ENCODE data around the gene KRT79.

The KRT79 gene

GRCh38 chr12:52837781-52838608 lies 3.9 kb upstream of the KRT79 start:
- Histone ChIP-seq H4K20me1 (ENCODE audit: insufficient read depth, low read length) (no peaks in the 10 kb centered on the region), H3K27me3 (ENCODE audit: insufficient read depth, low read length) (peaks cover 5% of the 10 kb centered on the region; the same call in 1 of the 2 replicates), H3K4me2 (ENCODE audit: low read length) (no peak overlapping the region), H2AFZ (ENCODE audit: low read length) (no peak overlapping the region), H3K9ac (ENCODE audit: low read length) (no peak overlapping the region), H3K9me3 (ENCODE audit: low read length) (no peaks in the 10 kb centered on the region), H3K36me3 (ENCODE audit: insufficient read depth, low read length) (no peaks in the 10 kb centered on the region), H3K27ac (ENCODE audit: low read depth, low read length, poor library complexity, severe bottlenecking) (no peak overlapping the region), H3K9me2 (ENCODE audit: low read depth, low read length) (no peaks in the 10 kb centered on the region), H3K79me2 (ENCODE audit: insufficient read depth, low read length) (no peaks in the 10 kb centered on the region), H3K4me3 (ENCODE audit: low read depth, low read length, poor library complexity, severe bottlenecking) (no peak overlapping the region), H3K4me1 (ENCODE audit: insufficient read depth, low read length, severe bottlenecking) (no peaks in the 10 kb centered on the region), H3F3A (ENCODE audit: insufficient read depth, low read length) (no peaks in the 10 kb centered on the region)
- TF ChIP-seq EZH2 (IDR thresholded peaks at IDR 0.05; ENCODE audit: borderline replicate concordance, low read length) (no peak), CTCF (IDR thresholded peaks at IDR 0.05; ENCODE audit: low read length) (no peak)

GRCh38 chr12:52837413-52837741 lies 3.3 kb upstream of the KRT79 start:
- no peak overlapping the region for H3K4me3 ChIP-seq (ENCODE audit: low read depth, low read length, poor library complexity, severe bottlenecking)
- peaks cover 5% of the 10 kb centered on the region; the same call in 1 of the 2 replicates for H3K27me3 ChIP-seq (ENCODE audit: insufficient read depth, low read length)
- no peaks in the 10 kb centered on the region for H4K20me1 ChIP-seq (ENCODE audit: insufficient read depth, low read length)
- no peaks in the 10 kb centered on the region for H3K4me1 ChIP-seq (ENCODE audit: insufficient read depth, low read length, severe bottlenecking)
- no peaks in the 10 kb centered on the region for H3K9me2 ChIP-seq (ENCODE audit: low read depth, low read length)
- no peak overlapping the region for H3K4me2 ChIP-seq (ENCODE audit: low read length)
- no peaks in the 10 kb centered on the region for H3K36me3 ChIP-seq (ENCODE audit: insufficient read depth, low read length)
- no peak overlapping the region for H2AFZ ChIP-seq (ENCODE audit: low read length)
- no peaks in the 10 kb centered on the region for H3K79me2 ChIP-seq (ENCODE audit: insufficient read depth, low read length)
- no peaks in the 10 kb centered on the region for H3K9me3 ChIP-seq (ENCODE audit: low read length)
- no peak for TF ChIP-seq CTCF (IDR thresholded peaks at IDR 0.05; ENCODE audit: low read length)
- no peak for TF ChIP-seq EZH2 (IDR thresholded peaks at IDR 0.05; ENCODE audit: borderline replicate concordance, low read length)
- no peaks in the 10 kb centered on the region for H3F3A ChIP-seq (ENCODE audit: insufficient read depth, low read length)
- H3K27ac ChIP-seq (ENCODE audit: low read depth, low read length, poor library complexity, severe bottlenecking), result no peak overlapping the region
- no peak overlapping the region for H3K9ac ChIP-seq (ENCODE audit: low read length)

GRCh38 chr12:52836491-52837412 lies 2.6 kb upstream of the KRT79 start:
- Histone ChIP-seq H3K4me1 (ENCODE audit: insufficient read depth, low read length, severe bottlenecking) (no peaks in the 10 kb centered on the region), H3K4me2 (ENCODE audit: low read length) (no peak overlapping the region), H3K27ac (ENCODE audit: low read depth, low read length, poor library complexity, severe bottlenecking) (no peak overlapping the region), H3K79me2 (ENCODE audit: insufficient read depth, low read length) (no peaks in the 10 kb centered on the region), H3K9me2 (ENCODE audit: low read depth, low read length) (no peaks in the 10 kb centered on the region), H3K4me3 (ENCODE audit: low read depth, low read length, poor library complexity, severe bottlenecking) (no peak overlapping the region), H3K27me3 (ENCODE audit: insufficient read depth, low read length) (peaks cover 5% of the 10 kb centered on the region; the same call in 1 of the 2 replicates), H3K9ac (ENCODE audit: low read length) (no peak overlapping the region), H2AFZ (ENCODE audit: low read length) (no peak overlapping the region), H3K9me3 (ENCODE audit: low read length) (no peaks in the 10 kb centered on the region), H3K36me3 (ENCODE audit: insufficient read depth, low read length) (no peaks in the 10 kb centered on the region), H4K20me1 (ENCODE audit: insufficient read depth, low read length) (no peaks in the 10 kb centered on the region), H3F3A (ENCODE audit: insufficient read depth, low read length) (no peaks in the 10 kb centered on the region)
- no peak for TF ChIP-seq CTCF (IDR thresholded peaks at IDR 0.05; ENCODE audit: low read length)
- no peak for TF ChIP-seq EZH2 (IDR thresholded peaks at IDR 0.05; ENCODE audit: borderline replicate concordance, low read length)

Data from OCI-LY1 (cell line).